Lung (tissue), 12 donors: ENCODE measurements around the gene SLC9A9. TPM values are rescaled to one million over a fixed set of nuclear protein-coding genes. Genes with fewer than 3 reads are reported as not detected.

Source experiments
- ATAC-seq: fragments of 200-7000 bp; cut with Tn5 transposase; one replicate; pipeline ENCODE4 v1.9.1; 2020; ENCODE audit warnings: moderate number of reproducible peaks; ENCODE audit not compliant: insufficient read depth, low FRiP score
- DNase-seq, 3 donors: peaks; one replicate each; pipeline ENCODE4 v3.0.0-alpha.2; 2013 to 2017
- H3K27ac ChIP-seq, 2 donors: one replicate each; pipeline ENCODE4 v1.5.1; 2013; ENCODE audit warnings: mild to moderate bottlenecking in 2 of 2, moderate library complexity in 2 of 2, control low read depth in 1 of 2, inconsistent platforms in 1 of 2, low read depth in 1 of 2, low read length in 1 of 2
- H3K27me3 ChIP-seq, 3 donors: one replicate each; pipeline ENCODE4 v1.5.1; 2013; ENCODE audit warnings: low read length in 2 of 3; ENCODE audit not compliant: control insufficient read depth in 3 of 3, insufficient read depth in 3 of 3
- H3K36me3 ChIP-seq, 4 donors: one replicate each; pipeline ENCODE4 v1.5.1; 2013; ENCODE audit warnings: low read length in 4 of 4, mild to moderate bottlenecking in 1 of 4, moderate library complexity in 1 of 4; ENCODE audit not compliant: control insufficient read depth in 4 of 4, insufficient read depth in 4 of 4
- H3K4me1 ChIP-seq, 5 donors: one replicate each; pipeline ENCODE4 v1.5.1; 2013; ENCODE audit warnings: low read length in 5 of 5, mild to moderate bottlenecking in 2 of 5, moderate library complexity in 1 of 5; ENCODE audit not compliant: control insufficient read depth in 5 of 5, insufficient read depth in 5 of 5
- H3K4me3 ChIP-seq: one replicate; pipeline ENCODE4 v1.5.1; 2013; ENCODE audit warnings: mild to moderate bottlenecking, control low read depth, moderate library complexity
- H3K9ac ChIP-seq, 2 donors: one replicate each; pipeline ENCODE4 v1.5.1; 2013; ENCODE audit warnings: low read length in 2 of 2, control low read depth in 1 of 2; ENCODE audit not compliant: insufficient read depth in 1 of 2
- H3K9me3 ChIP-seq, 4 donors: one replicate each; pipeline ENCODE4 v1.5.1; 2013; ENCODE audit warnings: low read length in 3 of 4, mild to moderate bottlenecking in 1 of 4, moderate library complexity in 1 of 4; ENCODE audit not compliant: control insufficient read depth in 4 of 4, insufficient read depth in 3 of 4
- WGBS, 2 donors: extraction: QIAGEN DNeasy Blood & Tissue Kit; methylation state at CpG; one replicate each; pipeline ENCODE4 v1.1.7; 2013; 5-methylcytosine and 5-hydroxymethylcytosine counted together
- polyA plus RNA-seq, 2 donors: library from polyadenylated mRNA; stranded (reverse); fragments of 200-250 nt; gene quantifications; one replicate each; pipeline ENCODE4 v1.2.1, GENCODE V29; 2013
- total RNA-seq, 2 donors: library from RNA; depleted of rRNA in 1 of 2; stranded (reverse); fragments of >200 nt in 1 of 2; gene quantifications; one replicate each; pipeline ENCODE4 v1.2.1, GENCODE V29; 2014 to 2021
- TF ChIP-seq, protein P1 (sequence below): IDR thresholded peaks from 2 replicates; pipeline ENCODE4 v1.5.1; 2012; ENCODE audit warnings: mild to moderate bottlenecking; ENCODE audit errors: control extremely low read depth, extremely low read depth
- donor health status: control.
- donor health status: control.
- donor health status: Bipolar disorder and iron deficiency.
- donor health status: healthy.
- donor health status: DM: yes; HTN: yes; CAD: no.

The SLC9A9 gene
- total and polyA plus RNA-seq, 4 donors = 2.2 to 66.3 (median 8.2) TPM

- 60 to 62% methylated on average over 1 of the region's 1 CpG for WGBS, 2 donors
- H3K9ac ChIP-seq = no peak overlapping the region
- no peak for DNase-seq
These were observed 569.5 kb downstream of the SLC9A9 start for GRCh38 chr3:143278721-143279120.

DNA sequence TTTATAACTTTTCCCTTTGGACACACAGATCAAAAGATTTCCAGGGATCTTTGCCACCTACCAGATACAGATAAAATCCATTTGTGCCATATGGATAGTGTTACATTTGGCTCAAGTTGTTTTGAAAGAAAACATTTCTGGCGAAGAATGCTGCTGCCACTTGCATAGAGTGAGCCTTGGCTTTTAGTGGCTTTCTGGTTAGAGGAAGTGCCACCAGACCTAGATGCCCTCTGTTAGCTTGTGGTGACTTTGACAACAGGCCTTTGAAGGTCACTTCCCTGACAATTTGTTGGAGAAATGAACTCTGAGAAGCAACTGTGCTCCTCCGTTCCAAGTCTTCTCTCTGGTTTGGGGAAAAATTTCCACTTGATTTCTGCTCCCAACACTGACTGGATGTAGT is 570.7 kb downstream of the SLC9A9 start:
- no peak overlapping the region for H3K4me3 ChIP-seq
- H3K27ac ChIP-seq = no peak overlapping the region
- no peaks in the 10 kb centered on the region for H3K4me1 ChIP-seq
- TF ChIP-seq, protein P1, sequence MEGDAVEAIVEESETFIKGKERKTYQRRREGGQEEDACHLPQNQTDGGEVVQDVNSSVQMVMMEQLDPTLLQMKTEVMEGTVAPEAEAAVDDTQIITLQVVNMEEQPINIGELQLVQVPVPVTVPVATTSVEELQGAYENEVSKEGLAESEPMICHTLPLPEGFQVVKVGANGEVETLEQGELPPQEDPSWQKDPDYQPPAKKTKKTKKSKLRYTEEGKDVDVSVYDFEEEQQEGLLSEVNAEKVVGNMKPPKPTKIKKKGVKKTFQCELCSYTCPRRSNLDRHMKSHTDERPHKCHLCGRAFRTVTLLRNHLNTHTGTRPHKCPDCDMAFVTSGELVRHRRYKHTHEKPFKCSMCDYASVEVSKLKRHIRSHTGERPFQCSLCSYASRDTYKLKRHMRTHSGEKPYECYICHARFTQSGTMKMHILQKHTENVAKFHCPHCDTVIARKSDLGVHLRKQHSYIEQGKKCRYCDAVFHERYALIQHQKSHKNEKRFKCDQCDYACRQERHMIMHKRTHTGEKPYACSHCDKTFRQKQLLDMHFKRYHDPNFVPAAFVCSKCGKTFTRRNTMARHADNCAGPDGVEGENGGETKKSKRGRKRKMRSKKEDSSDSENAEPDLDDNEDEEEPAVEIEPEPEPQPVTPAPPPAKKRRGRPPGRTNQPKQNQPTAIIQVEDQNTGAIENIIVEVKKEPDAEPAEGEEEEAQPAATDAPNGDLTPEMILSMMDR = no peak
- H3K9me3 ChIP-seq = peaks cover 0 to 2% (median 0%) of the 10 kb centered on the region in 4 donors
- no peak overlapping the region for H3K9ac ChIP-seq
- DNase-seq (peak in 2 of 3 donors; percentile 31 to 35), ATAC-seq (no peak)
- no peaks in the 10 kb centered on the region for H3K27me3 ChIP-seq
- H3K36me3 ChIP-seq = no peaks in the 10 kb centered on the region
- WGBS, 2 donors = 89 to 91% methylated on average over 2 of the region's 2 CpGs

More at GRCh38 chr3:143278721-143279120, 569.5 kb downstream of the SLC9A9 start:
- no peak overlapping the region for H3K27ac ChIP-seq
- no peaks in the 10 kb centered on the region for H3K27me3 ChIP-seq
- TF ChIP-seq, protein P1 = no peak
- H3K9me3 ChIP-seq = peaks cover 0 to 2% (median 0%) of the 10 kb centered on the region in 4 donors
- H3K36me3 ChIP-seq = no peaks in the 10 kb centered on the region
- no peaks in the 10 kb centered on the region for H3K4me1 ChIP-seq
- no peak for ATAC-seq
- H3K4me3 ChIP-seq = no peak overlapping the region

DNA sequence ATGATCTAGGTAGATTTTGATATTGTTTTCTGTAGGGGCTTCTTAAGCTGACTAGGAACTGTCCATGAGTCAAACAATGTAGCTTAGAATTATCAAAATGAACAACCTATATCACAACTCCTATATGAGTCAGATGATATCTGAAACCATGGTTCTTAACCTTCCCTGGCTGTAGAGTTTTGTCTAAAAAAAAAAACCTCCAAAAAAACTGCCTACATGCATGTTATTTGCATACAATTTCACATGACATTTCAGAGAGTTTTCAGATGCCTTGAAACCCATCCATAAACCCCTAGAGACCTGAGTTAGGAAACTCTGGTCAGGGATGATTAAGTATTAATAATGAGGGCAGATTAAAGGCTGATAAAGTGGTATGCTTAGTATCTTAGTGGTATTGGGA is 571.7 kb downstream of the SLC9A9 start:
- no peak overlapping the region for H3K9ac ChIP-seq
- peaks cover 0 to 2% (median 0%) of the 10 kb centered on the region in 4 donors for H3K9me3 ChIP-seq
- ATAC-seq = no peak
- no peak for DNase-seq
- H3K27ac ChIP-seq = no peak overlapping the region
- H3K36me3 ChIP-seq = no peaks in the 10 kb centered on the region
- no peaks in the 10 kb centered on the region for H3K27me3 ChIP-seq
- TF ChIP-seq, protein P1 = no peak
- H3K4me1 ChIP-seq = no peaks in the 10 kb centered on the region
- H3K4me3 ChIP-seq = no peak overlapping the region
